Lower leg skin (tissue), 3 donors: ENCODE results near the gene ADCYAP1R1.

Source experiments
- CTCF ChIP-seq, 3 donors: fragments of 450-650 bp; IDR thresholded peaks; one replicate each; pipeline ENCODE4 v1.5.1; 2016; ENCODE audit warnings: antibody characterized with exemption in 3 of 3, mild to moderate bottlenecking in 3 of 3, moderate library complexity in 2 of 3
- POLR2A ChIP-seq, 2 donors: fragments of 450-650 bp; IDR thresholded peaks; one replicate each; pipeline ENCODE4 v1.6.1; 2016 to 2017; ENCODE audit warnings: antibody characterized with exemption in 2 of 2, mild to moderate bottlenecking in 1 of 2, moderate library complexity in 1 of 2

DNA sequence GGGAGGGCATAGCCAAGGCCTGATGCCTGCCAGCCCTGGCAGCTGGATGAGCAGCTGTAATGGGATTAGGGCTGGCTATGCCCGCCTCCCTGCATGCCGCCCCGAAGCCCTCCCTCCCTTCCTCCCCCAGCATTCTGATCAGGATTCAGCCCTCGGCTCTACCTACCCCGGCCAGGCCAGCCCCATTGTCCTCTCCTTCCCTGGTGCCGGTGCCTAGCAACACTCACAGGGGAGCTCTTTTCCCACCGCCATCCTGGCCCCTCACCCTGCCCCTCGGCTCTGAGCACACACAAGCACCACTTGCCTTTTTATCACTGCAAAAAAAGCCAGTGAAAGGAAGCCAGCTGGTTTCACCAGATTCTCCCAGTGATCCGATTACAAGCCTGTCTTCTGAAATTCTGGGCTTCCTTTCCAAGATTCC is 9.0 kb upstream of the ADCYAP1R1 start:
- TF ChIP-seq CTCF (IDR thresholded peaks at IDR 0.05) (no peak), POLR2A (IDR thresholded peaks at IDR 0.05) (no peak)
